Measurements from ENCODE around the gene SARS2.

SARS2 gene

DNA sequence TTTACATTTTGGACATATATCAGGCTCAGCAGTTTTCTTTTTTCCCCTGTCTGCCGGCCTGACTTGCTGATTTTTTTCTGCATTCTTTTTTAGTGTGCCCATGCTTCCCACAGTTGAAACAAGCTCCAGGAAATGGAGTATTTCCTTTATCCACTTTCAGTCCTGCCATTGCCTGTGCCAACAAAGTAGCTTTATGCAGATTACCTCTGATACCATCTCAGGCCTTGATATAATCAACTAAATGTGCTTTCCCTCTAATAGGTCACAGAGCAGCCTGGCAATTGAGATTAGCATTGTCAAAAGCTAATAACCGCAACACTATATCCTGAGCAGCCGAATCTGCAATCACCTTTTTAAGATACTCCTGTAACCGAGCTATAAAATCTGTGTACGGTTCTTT is 9.4 kb upstream of the SARS2 start:
- Histone ChIP-seq H3K36me3 (ENCODE audit: insufficient read depth, low read length) (no peaks in the 10 kb centered on the region), H3K9ac (ENCODE audit: low read depth, low read length, poor library complexity, severe bottlenecking) (peak overlapping the region; percentile 32), H2AFZ (ENCODE audit: low read length) (no peak overlapping the region), H3K9me3 (ENCODE audit: insufficient read depth, low read depth, low read length) (no peaks in the 10 kb centered on the region), H3K9me2 (replicated peaks; ENCODE audit: low read depth, low read length) (no peaks in the 10 kb centered on the region), H4K20me1 (ENCODE audit: insufficient read depth, low read length, poor library complexity, severe bottlenecking) (no peaks in the 10 kb centered on the region), H3K4me1 (ENCODE audit: insufficient read depth, low read length, poor library complexity, severe bottlenecking) (peaks cover 18% of the 10 kb centered on the region), H3K27me3 (ENCODE audit: insufficient read depth, low read length, poor library complexity, severe bottlenecking) (no peaks in the 10 kb centered on the region), H3K4me3 (ENCODE audit: low read length, poor library complexity, severe bottlenecking) (peak overlapping the region; percentile 8), H3K4me2 (ENCODE audit: low read depth, low read length, poor library complexity, severe bottlenecking) (peak overlapping the region; percentile 50), H3F3A (ENCODE audit: low read depth) (no peaks in the 10 kb centered on the region), H3K79me2 (ENCODE audit: insufficient read depth, low read length) (no peaks in the 10 kb centered on the region)
- TF ChIP-seq, protein P1, sequence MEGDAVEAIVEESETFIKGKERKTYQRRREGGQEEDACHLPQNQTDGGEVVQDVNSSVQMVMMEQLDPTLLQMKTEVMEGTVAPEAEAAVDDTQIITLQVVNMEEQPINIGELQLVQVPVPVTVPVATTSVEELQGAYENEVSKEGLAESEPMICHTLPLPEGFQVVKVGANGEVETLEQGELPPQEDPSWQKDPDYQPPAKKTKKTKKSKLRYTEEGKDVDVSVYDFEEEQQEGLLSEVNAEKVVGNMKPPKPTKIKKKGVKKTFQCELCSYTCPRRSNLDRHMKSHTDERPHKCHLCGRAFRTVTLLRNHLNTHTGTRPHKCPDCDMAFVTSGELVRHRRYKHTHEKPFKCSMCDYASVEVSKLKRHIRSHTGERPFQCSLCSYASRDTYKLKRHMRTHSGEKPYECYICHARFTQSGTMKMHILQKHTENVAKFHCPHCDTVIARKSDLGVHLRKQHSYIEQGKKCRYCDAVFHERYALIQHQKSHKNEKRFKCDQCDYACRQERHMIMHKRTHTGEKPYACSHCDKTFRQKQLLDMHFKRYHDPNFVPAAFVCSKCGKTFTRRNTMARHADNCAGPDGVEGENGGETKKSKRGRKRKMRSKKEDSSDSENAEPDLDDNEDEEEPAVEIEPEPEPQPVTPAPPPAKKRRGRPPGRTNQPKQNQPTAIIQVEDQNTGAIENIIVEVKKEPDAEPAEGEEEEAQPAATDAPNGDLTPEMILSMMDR (conservative IDR thresholded peaks at IDR 0.05; ENCODE audit: low read length): no peak
- no peak for TF ChIP-seq EZH2phosphoT487 (IDR thresholded peaks at IDR 0.05; ENCODE audit: borderline replicate concordance)

DNA sequence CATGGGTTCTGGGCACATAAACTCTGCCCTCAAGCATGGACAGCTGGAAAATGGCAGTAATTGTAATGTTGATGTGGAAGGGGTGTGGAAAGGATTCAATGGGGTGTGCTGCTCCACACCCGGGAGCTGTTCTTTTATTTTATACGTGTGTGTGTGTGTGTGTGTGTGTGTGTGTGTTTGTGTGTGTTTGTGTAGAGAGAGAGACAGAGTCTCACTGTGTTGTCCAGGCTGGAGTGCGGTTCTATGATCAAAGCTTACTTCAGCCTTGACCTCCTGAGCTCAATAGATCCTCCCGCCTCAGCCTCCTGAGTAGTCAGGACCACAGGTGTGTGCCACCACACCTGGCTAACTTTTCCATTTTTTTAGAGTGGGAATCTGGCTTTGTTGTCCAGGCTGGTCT is 3.0 kb upstream of the SARS2 start:
- Histone ChIP-seq H4K20me1 (ENCODE audit: insufficient read depth, low read length, poor library complexity, severe bottlenecking) (peaks cover 5% of the 10 kb centered on the region), H3K79me2 (ENCODE audit: insufficient read depth, low read length) (peaks cover 30% of the 10 kb centered on the region), H3K9me3 (ENCODE audit: insufficient read depth, low read depth, low read length) (no peaks in the 10 kb centered on the region), H3K4me2 (ENCODE audit: low read depth, low read length, poor library complexity, severe bottlenecking) (no peak overlapping the region), H3F3A (ENCODE audit: low read depth) (no peaks in the 10 kb centered on the region), H3K9ac (ENCODE audit: low read depth, low read length, poor library complexity, severe bottlenecking) (no peak overlapping the region), H3K4me1 (ENCODE audit: insufficient read depth, low read length, poor library complexity, severe bottlenecking) (peaks cover 16% of the 10 kb centered on the region), H2AFZ (ENCODE audit: low read length) (no peak overlapping the region), H3K27me3 (ENCODE audit: insufficient read depth, low read length, poor library complexity, severe bottlenecking) (no peaks in the 10 kb centered on the region), H3K9me2 (replicated peaks; ENCODE audit: low read depth, low read length) (no peaks in the 10 kb centered on the region), H3K36me3 (ENCODE audit: insufficient read depth, low read length) (no peaks in the 10 kb centered on the region), H3K4me3 (ENCODE audit: low read length, poor library complexity, severe bottlenecking) (no peak overlapping the region)
- TF ChIP-seq, protein P1 (conservative IDR thresholded peaks at IDR 0.05; ENCODE audit: low read length): no peak
- TF ChIP-seq EZH2phosphoT487 (IDR thresholded peaks at IDR 0.05; ENCODE audit: borderline replicate concordance): no peak

DNA sequence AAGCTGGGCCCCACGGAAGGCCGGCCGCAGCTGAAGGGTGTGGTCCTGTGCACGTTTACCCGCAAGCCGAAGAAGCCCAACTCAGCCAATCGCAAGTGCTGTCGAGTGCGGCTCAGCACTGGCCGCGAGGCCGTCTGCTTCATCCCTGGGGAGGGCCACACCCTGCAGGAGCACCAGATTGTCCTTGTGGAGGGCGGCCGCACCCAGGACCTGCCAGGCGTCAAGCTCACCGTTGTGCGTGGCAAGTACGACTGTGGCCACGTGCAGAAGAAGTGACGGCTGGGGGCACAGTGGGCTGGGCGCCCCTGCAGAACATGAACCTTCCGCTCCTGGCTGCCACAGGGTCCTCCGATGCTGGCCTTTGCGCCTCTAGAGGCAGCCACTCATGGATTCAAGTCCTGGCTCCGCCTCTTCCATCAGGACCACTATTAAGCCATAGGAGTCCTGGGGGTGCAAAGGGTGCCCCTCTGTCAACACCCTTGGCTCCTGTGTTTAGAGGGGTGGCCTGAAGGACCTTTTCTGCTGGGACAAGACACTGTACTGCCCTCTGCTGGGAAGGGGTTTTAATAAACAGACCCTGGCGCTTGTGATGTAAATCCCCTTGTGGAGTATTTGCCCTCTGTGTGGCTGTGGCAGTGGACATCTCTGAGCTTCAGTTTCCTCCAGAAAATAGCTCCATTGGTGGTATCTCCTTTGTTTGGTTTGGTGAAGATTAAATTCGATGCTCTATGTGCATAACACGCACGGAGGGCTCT is 2.0 kb upstream of the SARS2 start:
- no peak overlapping the region for H3K4me3 ChIP-seq (ENCODE audit: low read length, poor library complexity, severe bottlenecking)
- peaks cover 19% of the 10 kb centered on the region for H3K4me1 ChIP-seq (ENCODE audit: insufficient read depth, low read length, poor library complexity, severe bottlenecking)
- no peaks in the 10 kb centered on the region for H3K36me3 ChIP-seq (ENCODE audit: insufficient read depth, low read length)
- peak overlapping the region; percentile 85 for H3K4me2 ChIP-seq (ENCODE audit: low read depth, low read length, poor library complexity, severe bottlenecking)
- H3K9me2 ChIP-seq (replicated peaks; ENCODE audit: low read depth, low read length): no peaks in the 10 kb centered on the region
- peaks cover 34% of the 10 kb centered on the region for H3K79me2 ChIP-seq (ENCODE audit: insufficient read depth, low read length)
- no peaks in the 10 kb centered on the region for H3F3A ChIP-seq (ENCODE audit: low read depth)
- TF ChIP-seq EZH2phosphoT487 (IDR thresholded peaks at IDR 0.05; ENCODE audit: borderline replicate concordance): no peak
- TF ChIP-seq, protein P1 (conservative IDR thresholded peaks at IDR 0.05; ENCODE audit: low read length): peak; percentile 68
- no peaks in the 10 kb centered on the region for H3K9me3 ChIP-seq (ENCODE audit: insufficient read depth, low read depth, low read length)
- H3K27me3 ChIP-seq (ENCODE audit: insufficient read depth, low read length, poor library complexity, severe bottlenecking): no peaks in the 10 kb centered on the region
- H4K20me1 ChIP-seq (ENCODE audit: insufficient read depth, low read length, poor library complexity, severe bottlenecking): peaks cover 5% of the 10 kb centered on the region
- no peak overlapping the region for H2AFZ ChIP-seq (ENCODE audit: low read length)
- no peak overlapping the region for H3K9ac ChIP-seq (ENCODE audit: low read depth, low read length, poor library complexity, severe bottlenecking)

Data from Loucy (cell line).